ENCODE data around the gene CIT.

The CIT gene

DNA sequence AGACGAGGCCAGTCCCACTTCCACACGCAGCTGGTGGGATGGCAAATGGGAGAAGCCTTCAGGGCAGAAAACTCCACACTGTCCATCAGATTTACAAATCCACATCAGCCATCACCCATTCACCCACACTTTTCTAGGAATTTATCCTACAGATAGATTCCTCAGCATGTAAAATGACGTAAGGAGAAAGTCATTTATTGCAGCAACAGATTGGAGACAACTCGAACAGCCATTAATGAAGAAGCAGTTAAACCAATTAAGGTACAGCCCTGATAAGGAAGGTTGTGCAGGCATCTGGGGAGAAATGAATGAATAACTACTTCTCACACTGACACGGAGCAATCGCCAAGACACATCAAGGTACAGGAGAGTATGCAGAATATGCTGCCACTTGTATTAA lies 183.0 kb downstream of the CIT start:
- DNase-seq: no peak

DNA sequence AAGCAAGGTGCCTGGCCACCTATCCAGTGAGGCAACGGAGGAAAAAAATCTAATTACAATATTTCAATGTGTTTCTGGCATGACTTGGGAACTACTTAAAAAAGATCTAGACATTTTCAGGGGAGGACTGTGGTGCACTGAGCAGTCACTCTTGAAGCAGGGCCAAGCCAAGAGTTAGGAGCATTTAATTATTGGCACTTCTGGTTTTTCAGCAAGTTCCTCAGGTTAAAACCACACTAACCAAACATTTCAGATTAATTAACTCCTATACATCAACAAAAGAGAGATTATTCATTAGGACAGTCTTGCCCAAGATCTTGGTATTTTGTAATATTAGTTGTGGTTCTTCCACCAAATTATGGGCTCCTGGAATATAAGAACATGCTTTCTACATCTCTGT lies 183.6 kb downstream of the CIT start:
- DNase-seq: no peak

DNA sequence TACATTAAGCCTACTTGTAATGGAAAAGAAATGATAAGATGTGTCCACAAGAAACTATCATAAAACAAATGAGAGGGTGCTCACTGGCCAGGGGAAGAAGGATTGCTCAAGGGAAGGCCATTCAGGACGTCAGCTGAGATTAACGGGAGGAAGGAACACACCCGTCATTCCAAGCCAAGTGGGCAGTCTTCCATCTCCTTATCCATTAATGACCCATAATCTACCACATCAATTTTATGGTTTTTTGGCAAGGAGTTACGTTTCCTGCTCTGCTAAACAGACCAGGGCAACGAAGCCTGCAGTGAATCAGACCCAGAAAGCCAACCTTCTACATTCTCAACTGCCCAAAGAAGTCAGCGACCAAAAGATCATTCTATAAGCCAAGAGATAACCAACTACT lies 184.1 kb downstream of the CIT start:
- no peak for DNase-seq

DNA sequence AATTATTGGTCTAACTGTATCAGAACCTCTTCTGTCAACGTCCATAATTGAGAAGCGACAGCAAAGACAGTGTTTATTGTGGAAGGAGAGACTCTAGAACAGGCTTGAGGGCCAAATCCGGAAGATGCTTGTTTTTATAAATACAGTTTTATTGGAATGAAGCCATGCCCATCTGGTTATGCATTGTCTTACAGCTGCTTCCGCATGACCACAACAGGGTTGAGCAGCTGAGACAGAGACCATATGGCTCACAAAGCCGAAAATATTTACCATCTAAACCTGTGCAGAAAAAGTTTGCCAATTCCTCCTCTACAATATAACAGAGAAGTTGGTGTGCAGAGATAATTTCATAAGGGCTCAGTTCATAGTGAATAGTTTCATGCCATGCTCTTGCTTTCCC lies 184.7 kb downstream of the CIT start:
- no peak for DNase-seq

DNA sequence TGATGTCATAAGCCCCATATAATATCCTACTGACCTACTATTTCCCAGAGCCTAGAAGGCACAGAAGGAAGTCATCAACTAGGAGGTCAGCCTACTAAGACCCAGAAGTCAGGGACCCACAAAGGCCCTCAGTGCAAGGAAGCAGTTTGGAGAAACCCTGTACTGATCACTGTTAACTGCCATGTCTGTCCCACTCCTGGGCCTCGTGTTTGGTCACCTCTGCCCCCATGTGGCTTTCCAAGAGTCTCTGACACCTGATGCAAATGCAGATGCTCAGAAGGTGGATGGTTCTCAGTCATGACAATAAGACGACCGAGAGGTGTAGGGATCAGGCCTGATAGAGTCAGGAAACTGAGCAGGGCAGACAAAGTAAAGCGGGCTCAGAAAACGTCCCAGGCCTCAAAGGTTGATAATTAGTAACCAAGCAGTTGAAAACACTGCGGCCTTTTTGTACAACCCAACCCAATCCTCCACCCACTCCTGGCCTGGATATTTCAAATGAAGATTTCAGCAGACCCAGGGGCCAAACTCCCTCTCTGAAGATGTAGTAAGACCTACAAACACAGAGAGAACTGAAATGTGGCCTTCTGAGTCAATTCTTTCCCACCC lies 185.8 kb downstream of the CIT start:
- DNase-seq: no peak

DNA sequence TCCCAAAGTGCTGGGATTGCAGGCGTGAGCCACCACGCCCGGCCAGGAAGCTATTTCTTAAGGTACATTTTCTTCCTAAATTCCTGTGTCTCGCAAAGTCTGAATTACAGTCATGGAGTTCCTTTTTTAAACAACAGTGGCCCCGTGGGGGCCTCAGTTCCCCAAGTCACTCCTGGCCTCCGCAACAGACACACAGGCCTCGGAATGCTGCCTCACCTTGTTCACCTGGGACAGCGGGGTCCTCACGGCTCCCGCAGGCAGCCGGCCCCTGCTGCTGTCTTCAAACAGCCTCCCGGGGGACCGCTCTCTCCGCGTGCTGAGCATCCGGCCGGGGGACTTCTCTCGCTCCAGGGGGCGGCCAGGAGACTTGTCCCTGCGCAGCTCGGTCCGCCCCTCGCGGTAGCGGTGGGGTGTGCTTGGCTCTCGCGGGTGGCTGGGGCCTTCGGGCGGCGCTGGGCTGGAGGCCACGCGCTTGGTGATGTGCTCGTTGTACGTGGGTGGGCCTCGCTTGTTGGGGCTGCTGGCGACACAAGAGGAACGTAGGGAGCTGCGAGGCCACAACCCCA lies 187.1 kb downstream of the CIT start:
- no peak for DNase-seq

DNA sequence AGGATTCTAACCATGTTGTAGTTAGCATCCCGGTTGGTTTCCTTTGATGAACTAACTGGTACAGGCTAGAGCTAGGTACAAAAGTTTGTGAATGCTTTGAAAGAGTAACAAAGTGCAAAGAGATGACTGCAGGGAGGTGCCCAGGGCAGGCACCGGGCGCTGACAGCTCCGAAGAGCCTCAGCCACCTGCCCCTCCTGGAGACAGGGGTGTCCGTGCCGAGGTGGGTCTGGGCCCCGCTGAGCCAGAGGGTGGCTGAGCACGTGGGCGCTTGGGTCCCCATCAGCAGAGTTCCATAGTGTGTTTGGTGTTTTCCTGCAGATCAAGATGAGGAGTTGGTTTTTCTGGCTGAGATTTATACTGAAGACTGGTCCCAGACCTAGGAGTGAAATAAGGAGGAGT lies 189.2 kb downstream of the CIT start:
- no peak for DNase-seq

DNA sequence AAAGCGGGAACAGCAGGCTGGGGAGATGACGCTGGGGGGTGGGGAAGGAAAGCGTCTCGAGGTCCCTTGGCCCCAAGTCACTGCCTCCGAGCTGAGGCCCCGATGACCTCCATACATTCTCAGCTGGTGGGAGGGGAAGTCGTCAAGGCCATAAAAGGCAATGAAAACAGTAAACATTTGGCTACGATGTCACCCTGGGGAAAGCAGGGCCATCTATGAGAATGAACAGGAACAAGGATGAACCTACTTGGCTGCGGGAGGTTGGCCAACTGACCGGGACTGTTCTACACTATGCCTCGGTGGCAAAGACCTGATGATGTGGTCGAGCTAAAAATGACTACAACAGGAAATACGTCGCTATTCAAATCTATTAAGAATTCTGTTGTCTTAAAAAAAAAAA lies 189.7 kb downstream of the CIT start:
- no peak for DNase-seq

DNA sequence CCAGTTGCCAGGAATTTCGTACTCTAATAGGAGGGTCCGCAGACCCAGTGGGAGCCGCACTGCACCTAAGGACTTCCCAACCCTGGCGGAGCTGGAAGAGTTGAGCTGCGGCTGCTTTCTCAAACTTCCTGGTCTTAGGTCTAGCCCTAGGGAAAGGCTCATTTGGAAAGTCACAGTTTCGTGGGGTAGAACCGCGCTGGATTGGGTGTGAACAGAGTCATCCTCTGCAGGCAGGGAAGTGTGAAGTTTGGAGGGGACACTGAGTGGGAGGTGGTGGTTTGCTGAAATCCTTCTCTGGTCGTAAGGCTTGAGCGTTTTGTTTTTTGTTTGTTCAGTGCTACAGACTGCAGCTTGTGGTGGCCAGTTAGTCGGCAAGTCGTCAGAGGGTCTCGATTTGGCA lies 190.3 kb downstream of the CIT start:
- DNase-seq: no peak

DNA sequence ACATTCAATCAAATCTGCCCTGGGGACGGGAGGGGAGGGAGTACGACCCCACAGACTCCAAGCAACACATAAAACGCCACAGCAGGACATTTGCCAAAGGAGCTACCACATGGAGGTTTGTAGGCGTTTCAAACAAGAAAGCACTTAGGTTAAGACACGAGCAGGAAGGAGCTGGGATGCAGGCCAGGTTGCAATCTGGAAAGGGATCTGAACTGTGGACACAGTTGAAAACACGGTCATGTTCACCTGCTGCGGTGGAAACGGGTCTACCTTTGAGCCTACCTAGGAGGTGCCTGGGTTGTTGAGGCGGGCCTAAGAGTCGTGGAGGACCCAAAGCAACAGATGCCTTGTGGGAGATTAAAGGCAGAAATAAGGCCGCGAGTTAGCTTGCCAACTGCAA lies 190.8 kb downstream of the CIT start:
- no peak for DNase-seq

DNA sequence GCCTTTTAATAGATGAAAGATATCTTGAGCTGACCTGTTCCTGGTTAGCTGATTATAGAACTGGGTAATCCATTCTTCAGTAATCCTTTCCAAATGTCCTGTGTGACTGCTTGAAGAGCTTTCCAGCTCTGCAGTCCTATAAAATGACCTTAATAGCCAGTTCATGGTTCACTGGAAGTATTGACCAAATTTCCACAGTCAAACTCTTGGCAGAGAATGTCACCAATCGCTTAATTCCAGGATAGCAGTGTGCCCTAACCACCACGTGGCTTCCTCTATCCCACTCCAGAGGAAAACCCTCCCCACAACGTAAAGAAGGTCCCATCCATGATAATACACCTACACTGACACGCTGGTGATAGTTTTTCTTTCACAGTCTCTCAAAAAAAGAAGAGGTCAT lies 191.7 kb downstream of the CIT start:
- no peak for DNase-seq

DNA sequence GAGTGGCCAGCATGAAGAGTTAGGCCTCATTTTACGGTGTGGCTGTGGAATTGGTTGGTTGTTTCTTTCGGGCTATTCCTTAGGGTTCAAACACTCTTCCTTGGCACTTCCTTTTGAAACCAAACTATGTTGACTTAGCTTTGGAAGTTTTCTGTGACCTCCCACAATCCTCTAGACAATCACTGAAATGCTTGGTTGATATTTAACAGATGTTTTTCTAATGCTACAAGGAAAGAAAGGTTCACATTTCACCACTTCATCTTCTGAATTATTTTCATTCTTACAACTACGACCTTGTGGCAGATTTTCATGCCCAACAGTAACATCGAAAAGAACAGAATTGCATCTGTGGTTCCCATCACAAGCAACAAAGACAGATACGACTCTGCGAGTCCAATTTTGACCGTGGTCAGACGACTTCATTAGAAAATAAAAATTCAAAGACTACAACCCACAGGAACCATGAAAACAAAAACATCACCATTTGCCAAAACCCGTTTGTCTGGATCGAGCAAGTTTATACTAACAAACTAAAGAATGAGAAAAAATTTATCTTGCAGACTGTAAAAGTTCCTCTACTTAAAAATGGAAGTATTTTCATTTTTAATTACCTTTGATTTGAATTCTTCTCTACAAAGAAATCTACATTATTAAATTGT lies 192.3 kb downstream of the CIT start:
- DNase-seq: no peak

DNA sequence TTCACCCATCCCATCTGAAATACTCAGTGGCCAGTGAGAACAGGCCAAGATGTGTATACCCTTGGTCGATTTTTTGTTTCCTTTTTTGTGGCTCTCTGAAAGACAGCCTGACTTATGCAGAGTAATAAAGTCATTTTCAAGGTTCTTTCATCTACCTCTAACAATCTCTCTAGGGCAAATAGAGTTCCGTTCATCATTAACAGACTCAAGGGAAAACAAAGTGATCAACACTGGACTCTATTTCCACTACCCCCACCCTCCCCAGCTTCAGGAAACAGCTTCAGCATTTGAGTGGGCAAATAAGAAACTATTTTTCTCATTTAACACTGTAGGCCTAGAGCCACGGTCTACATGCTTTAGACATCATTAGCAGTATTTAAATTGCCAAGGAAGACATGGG lies 193.3 kb downstream of the CIT start:
- DNase-seq: no peak

DNA sequence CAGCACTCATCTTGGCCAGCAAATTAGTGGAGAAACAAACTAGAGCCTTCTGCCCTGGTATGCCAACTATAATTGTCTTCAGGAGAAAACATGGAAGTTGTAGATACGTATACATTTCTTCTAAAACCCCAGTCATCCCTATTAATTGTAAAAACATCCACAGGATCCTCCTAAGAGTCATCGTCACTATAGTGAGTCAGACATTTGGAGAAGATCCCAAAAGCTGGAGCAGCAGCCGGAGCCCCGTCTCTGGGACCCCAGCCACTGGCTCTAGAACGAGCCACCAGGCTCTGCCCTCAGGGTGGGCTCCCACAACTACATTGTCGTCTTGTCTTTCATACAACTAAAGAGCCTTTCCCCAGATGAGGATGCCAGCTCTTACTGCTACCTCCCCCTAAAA lies 193.7 kb downstream of the CIT start:
- DNase-seq: no peak

DNA sequence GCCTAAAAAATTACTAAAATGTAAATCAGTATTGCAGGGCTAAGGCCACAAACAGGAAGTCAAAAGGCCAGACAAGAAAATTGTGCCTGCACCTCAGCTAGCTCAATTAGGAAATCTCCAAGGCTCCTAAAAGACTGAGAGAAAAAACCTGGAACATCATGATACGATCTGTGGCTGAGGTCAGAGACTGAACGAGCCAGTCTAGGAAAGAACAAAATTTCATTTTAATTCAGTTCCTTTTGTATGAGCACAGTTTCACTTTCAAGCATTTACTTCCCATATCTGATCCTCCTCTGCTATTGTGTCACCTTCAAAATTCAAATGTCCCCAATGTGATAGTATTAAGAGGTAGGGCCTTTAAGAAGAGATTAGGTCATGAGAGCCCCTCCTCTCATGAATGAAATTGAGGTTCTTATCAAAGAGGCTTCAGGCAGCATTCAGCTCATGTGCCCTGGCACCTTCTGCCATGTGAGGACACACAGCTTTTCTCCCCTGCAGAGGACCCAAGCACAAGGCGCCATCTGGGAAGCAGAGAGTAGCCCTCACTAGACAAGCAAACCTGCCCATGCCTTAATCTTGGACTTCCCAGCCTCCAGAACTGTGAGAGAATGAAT lies 194.4 kb downstream of the CIT start:
- no peak for DNase-seq

DNA sequence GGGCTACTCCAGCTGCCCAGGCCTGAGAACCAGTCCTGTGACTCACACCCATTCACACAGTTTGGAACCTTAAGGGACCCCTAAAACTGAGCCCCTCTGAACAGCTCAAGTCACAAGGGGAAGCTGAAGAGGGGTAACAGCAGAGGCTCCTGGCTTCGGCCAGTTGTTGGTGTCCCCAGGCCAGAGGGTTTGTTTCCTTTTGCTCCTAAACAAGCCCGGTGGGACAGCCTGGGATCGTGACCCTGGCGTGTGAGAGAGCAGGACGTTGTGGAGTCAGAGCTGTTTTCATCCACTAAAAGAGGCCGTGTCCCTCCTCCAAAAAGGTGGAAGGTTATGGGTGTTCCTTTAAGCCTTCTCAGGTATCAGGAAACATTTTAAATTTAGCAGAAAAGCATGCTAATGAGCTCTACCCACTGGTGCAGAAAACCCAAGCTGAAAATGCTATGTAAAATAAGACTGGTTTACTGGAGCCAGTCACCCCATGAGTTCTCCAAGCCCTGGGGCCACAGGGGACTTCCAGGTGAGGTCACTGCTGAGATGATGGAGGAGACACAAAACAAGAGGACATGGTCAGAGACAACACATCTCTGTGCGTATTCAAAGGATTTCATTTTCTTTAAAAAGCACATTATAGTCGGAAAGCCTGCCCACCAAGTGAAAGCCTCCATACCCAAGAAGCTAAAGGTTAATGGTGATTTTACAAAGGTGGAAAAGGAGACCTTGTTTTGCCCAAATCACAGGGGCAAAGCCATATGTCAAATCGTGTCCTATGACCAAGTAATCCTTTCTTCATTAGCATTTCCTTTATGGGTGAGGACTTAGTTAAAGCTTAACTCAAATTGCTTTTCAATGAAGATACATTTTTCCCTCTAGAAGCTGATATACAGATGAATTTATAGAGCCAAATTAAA lies 195.1 kb downstream of the CIT start:
- DNase-seq: no peak

DNA sequence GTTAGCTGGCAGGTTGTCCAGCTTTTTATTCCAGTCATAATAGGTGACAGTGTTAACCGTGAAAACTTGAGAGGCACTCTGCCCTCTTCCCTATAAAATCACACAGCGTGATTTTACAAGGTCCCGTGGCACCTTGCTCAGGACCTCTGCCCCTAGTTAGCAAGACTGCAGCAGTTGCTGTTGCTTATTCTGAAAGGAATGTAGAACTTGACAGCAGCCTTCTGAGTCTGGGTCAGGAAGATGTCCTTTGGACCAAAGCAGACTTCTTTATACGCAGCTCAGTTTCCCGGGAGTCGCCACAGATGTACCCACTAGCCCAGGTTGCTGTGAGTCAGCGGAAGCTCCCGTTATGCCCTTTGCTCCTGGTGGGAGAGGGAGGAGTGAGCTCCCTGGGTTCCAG lies 196.0 kb downstream of the CIT start:
- DNase-seq: no peak

DNA sequence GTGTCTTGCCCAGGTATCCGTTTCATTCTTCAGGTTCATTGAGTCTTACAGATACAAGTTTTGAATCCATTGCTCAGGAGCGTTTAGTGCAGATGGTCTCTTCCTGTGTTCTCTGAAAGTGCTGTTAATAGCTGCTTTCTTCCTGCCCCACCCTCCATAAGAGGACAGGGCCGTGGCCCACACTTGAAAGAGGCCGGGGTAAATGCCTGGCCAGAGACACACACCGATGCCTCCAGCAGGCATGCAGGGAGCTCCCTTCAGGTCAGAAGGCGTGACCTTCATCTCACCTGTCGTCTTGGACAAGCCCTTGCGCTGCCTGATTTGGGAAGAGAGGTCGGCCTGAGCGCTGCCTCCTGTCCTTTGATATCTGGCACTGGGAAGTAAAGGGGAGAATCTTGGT lies 197.6 kb downstream of the CIT start:
- no peak for DNase-seq

DNA sequence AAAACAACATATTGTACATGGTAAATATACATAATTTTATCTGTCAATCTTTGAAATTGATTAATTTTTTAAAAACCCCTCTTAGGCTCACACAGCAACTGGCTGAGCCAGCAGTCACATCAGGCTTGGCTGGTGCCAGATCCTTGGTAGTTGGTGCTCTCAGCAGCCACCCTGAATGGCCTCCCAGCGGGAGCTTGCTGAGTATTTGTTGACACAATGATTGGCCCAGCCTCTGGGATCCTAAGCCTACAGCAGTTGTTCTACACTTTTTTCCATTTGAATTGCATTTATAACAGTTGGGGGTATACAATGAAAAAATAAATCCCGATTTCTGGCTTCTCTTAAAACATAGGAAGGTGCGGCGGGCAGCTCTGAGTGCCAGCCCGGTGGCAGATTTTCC lies 198.0 kb downstream of the CIT start:
- DNase-seq: no peak

DNA sequence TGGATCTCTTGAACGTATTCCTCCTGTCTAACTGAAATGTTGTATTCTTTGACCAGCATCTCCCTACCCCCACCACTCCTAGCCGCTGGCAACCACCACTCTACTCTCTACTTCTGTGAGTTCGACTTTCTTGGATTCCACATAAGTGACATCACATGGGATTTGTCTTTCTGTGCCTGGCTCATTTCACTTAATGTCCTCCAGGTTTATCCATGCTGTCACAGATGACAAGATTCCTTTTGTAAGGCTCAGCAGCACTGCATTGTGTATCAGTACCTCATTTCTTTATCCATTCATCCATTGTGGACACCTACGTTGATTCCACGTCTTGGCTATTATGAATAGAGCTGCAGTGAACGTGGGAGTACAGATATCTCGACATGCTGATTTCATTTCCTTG lies 198.7 kb downstream of the CIT start:
- no peak for DNase-seq

DNA sequence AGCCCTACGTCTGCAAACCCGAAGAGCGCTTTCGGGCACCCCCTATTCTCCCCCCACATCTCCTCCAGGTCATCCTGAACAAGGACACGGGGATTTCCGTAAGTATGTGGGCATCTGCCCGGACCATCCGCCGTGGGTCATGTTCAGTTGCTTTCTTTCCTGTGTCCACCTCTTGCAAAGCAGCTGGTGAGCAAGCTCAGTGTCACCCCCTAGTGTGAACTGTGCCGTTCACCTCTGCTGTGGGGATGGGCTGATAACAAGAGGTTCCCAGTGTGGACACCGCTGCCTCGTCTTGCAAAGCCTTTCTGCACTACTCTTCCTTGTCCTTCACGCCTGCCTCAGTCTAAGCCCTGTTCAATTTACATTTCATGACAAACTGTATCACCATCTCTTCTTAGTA lies 200.5 kb downstream of the CIT start:
- no peak for DNase-seq

DNA sequence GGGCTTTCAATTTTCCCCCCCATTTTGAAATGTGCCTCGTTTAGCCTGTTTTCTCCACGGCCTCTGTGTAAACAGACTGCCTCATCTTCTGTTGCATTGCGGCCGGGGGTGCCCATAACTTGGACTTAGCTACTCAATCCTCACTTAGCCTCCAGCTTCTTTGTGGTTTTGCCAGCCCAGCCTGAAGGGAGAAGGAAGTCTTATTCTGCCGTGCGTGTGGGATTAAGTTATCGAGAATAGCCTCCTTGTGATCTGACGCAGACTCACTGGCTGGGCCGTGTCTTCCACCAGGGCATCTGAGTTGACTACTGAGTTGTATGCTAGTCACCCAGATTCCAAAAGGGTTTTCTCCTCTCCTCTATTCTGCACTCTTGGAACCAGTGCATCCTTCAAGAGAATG lies 201.1 kb downstream of the CIT start:
- DNase-seq: no peak

DNA sequence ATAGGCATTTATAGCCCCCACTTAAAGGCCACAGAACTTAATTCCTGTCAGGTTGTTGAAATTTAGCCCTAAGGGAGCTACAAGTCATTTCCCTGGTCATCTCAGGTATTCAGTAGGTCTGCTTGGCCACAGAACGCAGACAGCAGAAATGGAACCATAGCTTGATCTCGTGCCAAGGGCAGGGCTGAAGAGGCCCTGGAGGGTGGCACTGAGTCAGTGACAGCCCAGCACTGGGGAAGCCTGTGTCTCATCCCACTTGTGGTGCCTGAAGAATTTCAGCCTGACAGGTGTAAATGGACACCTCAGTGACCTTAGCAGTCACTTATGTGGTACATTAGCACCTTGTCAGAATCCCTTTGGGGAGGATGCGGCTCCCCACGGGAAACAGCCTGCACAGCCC lies 202.6 kb downstream of the CIT start:
- DNase-seq: no peak

DNA sequence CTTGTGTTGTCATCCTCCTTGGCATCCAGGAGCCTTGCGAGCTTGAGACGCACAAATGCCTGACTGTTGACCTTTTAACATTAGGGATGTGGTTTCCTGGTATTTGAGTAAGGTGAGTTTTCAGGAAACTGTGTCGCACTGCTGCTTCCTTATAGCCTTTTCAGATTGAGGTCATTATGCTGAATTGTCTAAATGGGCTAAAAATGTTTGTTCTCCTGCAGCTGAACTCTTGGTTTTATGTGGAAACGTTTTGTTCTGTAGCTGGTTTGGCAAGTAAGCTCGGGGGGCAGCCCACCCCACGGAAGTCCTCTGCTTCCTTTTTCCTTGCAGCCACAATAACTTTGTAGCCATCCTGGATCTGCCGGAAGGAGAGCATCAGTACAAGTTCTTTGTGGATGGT lies 203.5 kb downstream of the CIT start:
- no peak for DNase-seq
